CD4-positive, alpha-beta T cell treated with Interleukin-10 for 1 hour (primary cell): ENCODE data around the gene RAI14.

Source experiments
- DNase-seq: peaks from one replicate; pipeline ENCODE4 v3.0.0-alpha.2; 2020

The RAI14 gene

GRCh38 chr5:34866989-34867471 lies 210.9 kb downstream of the RAI14 start:
- DNase-seq, result no peak

GRCh38 chr5:34867660-34868059 lies 211.5 kb downstream of the RAI14 start:
- no peak for DNase-seq

GRCh38 chr5:34868791-34869190 lies 212.7 kb downstream of the RAI14 start:
- no peak for DNase-seq

- DNase-seq, result no peak
Measured at GRCh38 chr5:34869256-34869655, 213.1 kb downstream of the RAI14 start.

GRCh38 chr5:34870382-34870781 lies 214.3 kb downstream of the RAI14 start:
- no peak for DNase-seq

GRCh38 chr5:34876275-34876674 lies 220.1 kb downstream of the RAI14 start:
- no peak for DNase-seq

- DNase-seq, result no peak
Measured at GRCh38 chr5:34881246-34881645, 225.1 kb downstream of the RAI14 start.
